Upper lobe of right lung (tissue), 1 donor: Measurements from ENCODE around the gene MED12L. TPM values are rescaled to one million over a fixed set of nuclear protein-coding genes. Genes with fewer than 3 reads are reported as not detected.

ENCODE experiments used
- ATAC-seq: fragments of 200-7000 bp; cut with Tn5 transposase; one replicate; pipeline ENCODE4 v1.9.1; 2020; ENCODE audit warnings: mild to moderate bottlenecking, moderate library complexity
- DNase-seq: peaks from one replicate; pipeline ENCODE4 v3.0.0-alpha.2; 2020
- H3K27ac ChIP-seq: fragments of 200-600 bp; one replicate; pipeline ENCODE4 v1.8.0; 2022
- H3K27me3 ChIP-seq: fragments of 200-600 bp; one replicate; pipeline ENCODE4 v1.8.0; 2022; ENCODE audit warnings: mild to moderate bottlenecking
- H3K36me3 ChIP-seq: fragments of 200-600 bp; one replicate; pipeline ENCODE4 v1.8.0; 2022
- H3K4me1 ChIP-seq: fragments of 200-600 bp; one replicate; pipeline ENCODE4 v1.8.0; 2022
- H3K4me3 ChIP-seq: fragments of 200-600 bp; one replicate; pipeline ENCODE4 v1.8.0; 2022; ENCODE audit warnings: mild to moderate bottlenecking
- H3K9me3 ChIP-seq: fragments of 200-600 bp; one replicate; pipeline ENCODE4 v1.8.0; 2022
- CTCF ChIP-seq: fragments of 200-600 bp; IDR thresholded peaks from one replicate; pipeline ENCODE4 v1.8.0; 2022; ENCODE audit warnings: antibody characterized with exemption
- intact Hi-C: fragments of 100-400 bp; cut with DNase I; formaldehyde crosslinking; loops from one replicate; pipeline ENCODE4 v1.11.0; 2022
- total RNA-seq: library from RNA; stranded (reverse); fragmentation: NEBNext Ultra II Directional; extraction: Animal tissue kit (Norgen Biotek cat#: 25700); gene quantifications from one replicate; pipeline ENCODE4 v1.2.1, GENCODE V29; 2021
- donor health status: DM: no; HTN: yes; CAD: no; lungs with severe emphysema.

The MED12L gene
- total RNA-seq, 1 donor from 2014 or later: 0.69 TPM

- Histone ChIP-seq H3K4me3 (peak overlapping the region; percentile 54), H3K36me3 (no peaks in the 10 kb centered on the region), H3K27ac (peak overlapping the region; percentile 44), H3K4me1 (no peaks in the 10 kb centered on the region), H3K9me3 (no peaks in the 10 kb centered on the region), H3K27me3 (no peaks in the 10 kb centered on the region)
- DNase-seq (no peak), ATAC-seq (peak; percentile 57)
- intact Hi-C loops: no loop called here
- TF ChIP-seq CTCF: no peak
Measured at GRCh38 chr3:151459358-151459757, 373.9 kb downstream of the MED12L start.

GRCh38 chr3:151460228-151460627 is 374.8 kb downstream of the MED12L start:
- DNase-seq (no peak), ATAC-seq (no peak)
- H3K4me1 ChIP-seq: no peaks in the 10 kb centered on the region
- H3K36me3 ChIP-seq: no peaks in the 10 kb centered on the region
- no peaks in the 10 kb centered on the region for H3K27me3 ChIP-seq
- H3K9me3 ChIP-seq: no peaks in the 10 kb centered on the region
- H3K4me3 ChIP-seq: peak overlapping the region; percentile 54
- peak overlapping the region; percentile 44 for H3K27ac ChIP-seq
- intact Hi-C loops: no loop called here
- TF ChIP-seq CTCF: no peak

GRCh38 chr3:151460774-151461450 is 375.4 kb downstream of the MED12L start, which contains the start of gene IGSF10:
IGSF10 (minus strand) TSS chr3:151461061; CDS start chr3:151458709, 2,352 bp downstream.
- no peak for TF ChIP-seq CTCF
- ATAC-seq (peak; percentile 80), DNase-seq (peak; percentile 75)
- Histone ChIP-seq H3K4me1 (no peaks in the 10 kb centered on the region), H3K27me3 (no peaks in the 10 kb centered on the region), H3K36me3 (no peaks in the 10 kb centered on the region), H3K4me3 (peak within 1 kb of the TSS; percentile 54), H3K9me3 (no peaks in the 10 kb centered on the region), H3K27ac (peak within 1 kb of the TSS; percentile 44)
- intact Hi-C loops: no loop called here

GRCh38 chr3:151462278-151462780 is 376.9 kb downstream of the MED12L start:
- Histone ChIP-seq H3K27ac (no peak overlapping the region), H3K27me3 (no peaks in the 10 kb centered on the region), H3K4me1 (no peaks in the 10 kb centered on the region), H3K36me3 (no peaks in the 10 kb centered on the region), H3K4me3 (no peak overlapping the region), H3K9me3 (no peaks in the 10 kb centered on the region)
- intact Hi-C loops: no loop called here
- ATAC-seq (no peak), DNase-seq (no peak)
- no peak for TF ChIP-seq CTCF

GRCh38 chr3:151462991-151463390 is 377.5 kb downstream of the MED12L start:
- H3K9me3 ChIP-seq: no peaks in the 10 kb centered on the region
- no peaks in the 10 kb centered on the region for H3K4me1 ChIP-seq
- intact Hi-C loops: no loop called here
- DNase-seq (no peak), ATAC-seq (no peak)
- H3K4me3 ChIP-seq: no peak overlapping the region
- H3K27ac ChIP-seq: no peak overlapping the region
- no peaks in the 10 kb centered on the region for H3K27me3 ChIP-seq
- TF ChIP-seq CTCF: no peak
- H3K36me3 ChIP-seq: no peaks in the 10 kb centered on the region
